HG03039 (cell line): ENCODE measurements around the gene XIAP.

ENCODE experiments used
- ATAC-seq: cut with Tn5 transposase; IDR thresholded peaks from one replicate; pipeline ENCODE4 v1.9.1; 2021; ENCODE audit warnings: mild to moderate bottlenecking, moderate library complexity; ENCODE audit not compliant: unreplicated experiment

XIAP gene

GRCh38 chrX:123959281-123960063 is 99.6 kb downstream of the XIAP start:
- ATAC-seq = no peak

DNA sequence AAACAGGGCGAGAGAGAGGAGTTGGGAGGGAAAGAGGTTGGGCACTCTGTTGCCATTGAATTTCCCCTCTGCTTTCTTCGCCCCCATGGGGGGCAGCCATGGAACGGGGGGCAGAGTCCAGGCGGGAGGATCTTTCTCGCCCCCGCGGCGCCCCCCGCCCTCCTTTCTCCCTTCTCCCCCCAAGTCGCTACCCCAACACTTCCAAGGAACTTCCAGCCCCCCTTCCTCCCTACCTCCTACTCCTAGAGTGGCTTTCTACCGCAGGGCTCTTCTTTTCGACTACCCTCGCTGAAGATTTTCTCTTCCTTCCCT is 101.1 kb downstream of the XIAP start:
- no peak for ATAC-seq

DNA sequence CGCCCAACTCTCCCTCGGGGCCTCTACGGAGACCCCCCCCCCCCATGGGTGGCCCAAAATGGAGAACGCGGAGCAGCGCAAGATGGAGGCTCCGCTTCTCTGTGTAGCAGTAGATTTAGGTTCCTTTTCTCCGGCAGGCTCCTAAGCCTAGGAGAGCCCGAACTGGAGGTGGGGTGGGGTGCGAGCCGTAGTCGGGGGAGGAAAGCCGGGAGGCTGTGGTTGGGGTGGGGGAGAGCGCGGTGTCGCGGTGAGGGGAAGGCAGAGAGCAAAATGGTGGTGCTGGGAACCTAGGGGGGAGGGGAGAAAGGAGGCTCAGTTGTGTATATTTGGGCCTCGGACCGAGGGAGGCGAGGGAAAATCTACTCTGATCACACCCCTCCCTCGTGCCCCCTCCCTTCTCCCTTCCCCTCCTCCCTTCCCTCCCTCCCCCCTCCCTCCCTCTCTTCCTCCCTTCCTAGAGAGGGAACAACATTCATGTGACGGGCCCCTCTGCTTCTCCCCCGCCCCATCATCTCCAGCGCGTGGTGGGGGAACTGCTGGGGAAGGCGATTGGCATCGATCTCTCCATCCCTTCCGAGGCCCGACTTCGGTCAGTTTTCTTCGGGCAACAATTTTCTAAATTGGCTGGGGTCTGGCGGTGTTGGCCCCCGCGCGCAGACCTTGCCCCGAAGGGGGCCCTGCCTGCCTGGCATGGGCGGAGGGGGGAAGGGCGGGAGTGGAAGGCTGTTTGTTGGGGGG is 101.6 kb downstream of the XIAP start, which contains the start of gene STAG2:
STAG2 (plus strand) TSS at position 439 of the 738 bp plus-strand sequence. CDS start 60,922 bp downstream, outside the sequence.
- no peak for ATAC-seq

DNA sequence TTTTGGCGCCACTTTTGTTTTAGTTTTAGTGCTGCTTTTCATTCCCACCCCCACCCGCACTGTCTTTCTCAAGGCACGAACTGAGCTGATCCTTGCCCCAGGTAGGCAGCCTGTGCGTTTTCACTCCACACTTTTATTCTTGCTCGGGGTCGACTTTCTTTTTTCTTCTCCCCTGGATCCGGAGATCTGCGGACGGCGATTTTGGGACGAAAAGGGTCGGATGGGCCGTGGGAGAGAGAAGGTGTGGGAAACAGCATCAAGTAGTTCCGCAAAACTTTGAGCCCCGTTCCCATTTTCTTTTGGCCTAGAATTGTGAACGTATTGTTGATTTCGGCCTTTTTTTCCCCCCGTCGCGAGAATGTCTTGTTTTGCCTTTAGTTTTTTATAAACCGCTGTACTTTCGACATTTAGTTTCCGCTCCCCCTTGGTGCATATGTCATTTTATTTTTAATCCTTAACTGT is 102.2 kb downstream of the XIAP start:
- no peak for ATAC-seq

DNA sequence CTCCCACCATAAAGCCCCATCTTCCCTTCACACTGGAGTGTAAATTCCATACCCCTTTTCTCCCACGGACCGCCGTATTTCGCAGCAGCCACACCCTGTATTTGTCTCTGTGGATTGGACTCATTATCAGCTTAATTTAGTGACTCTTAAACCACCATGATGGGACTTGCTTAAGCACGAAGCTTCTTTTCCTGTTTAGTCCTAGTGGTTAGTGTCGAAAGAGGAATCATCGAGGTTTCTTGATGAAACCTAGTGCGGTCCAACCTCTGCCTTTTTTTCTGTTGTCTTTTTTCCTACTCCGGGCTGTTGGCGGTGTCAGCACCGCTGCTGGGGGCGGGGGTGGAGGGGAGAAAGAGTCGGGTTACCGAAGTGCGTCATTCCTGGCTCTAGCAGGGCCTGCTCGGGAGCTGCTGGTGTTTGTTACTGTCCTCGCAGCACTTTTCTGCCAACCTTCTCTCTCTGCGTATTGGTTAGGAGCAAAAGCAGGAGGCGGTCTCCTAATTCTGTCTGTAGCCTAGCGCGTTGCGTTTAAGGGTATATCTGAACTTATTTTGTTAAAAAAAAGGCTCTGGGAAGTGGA is 103.0 kb downstream of the XIAP start:
- peak; percentile 57 for ATAC-seq
